ENCODE measurements around the gene DCUN1D5. TPM values are rescaled to one million over a fixed set of nuclear protein-coding genes. Genes with fewer than 3 reads are reported as not detected.

DCUN1D5 gene
- total RNA-seq, 1 experiment from 2014 or later, result 42.7 TPM

DNA sequence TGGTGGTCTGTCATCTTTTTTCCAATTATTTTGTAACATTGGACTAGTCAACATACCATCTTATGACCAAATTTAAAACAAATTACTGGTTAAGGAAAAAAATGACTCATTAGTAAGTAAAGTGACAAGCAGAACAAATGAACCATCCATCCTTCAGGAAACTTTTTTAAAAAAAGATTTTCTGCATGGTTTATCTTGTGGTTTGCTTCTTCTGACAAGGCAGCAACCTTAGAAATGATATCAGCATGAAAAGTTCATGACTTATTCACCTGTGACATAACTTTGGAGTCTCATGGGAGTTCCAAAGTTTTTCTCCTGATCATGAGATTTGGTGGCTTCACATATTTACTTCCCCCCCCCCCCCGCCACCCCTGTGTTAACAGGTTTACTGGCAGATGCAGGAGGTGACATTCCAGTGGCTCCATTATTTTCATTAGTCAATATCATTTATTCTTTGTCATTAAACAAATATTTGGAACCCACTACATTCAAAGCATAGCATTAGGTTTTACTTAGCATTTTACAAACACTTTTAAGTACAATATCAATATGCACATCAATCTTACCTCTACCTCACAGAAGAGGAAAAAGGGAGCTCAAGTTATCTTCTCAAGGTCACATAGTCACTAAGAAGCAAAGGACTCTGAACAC, 40.7 kb downstream of the DCUN1D5 start:
- no peak for DNase-seq
- ChIA-PET POLR2A (ENCODE audit: unreplicated experiment) (no interaction called here), CTCF (no interaction called here)
- H3K36me3 ChIP-seq (ENCODE audit: low read depth), result no peaks in the 10 kb centered on the region
- no peaks in the 10 kb centered on the region for H4K20me1 ChIP-seq (ENCODE audit: insufficient read depth)
- H3K9me3 ChIP-seq (ENCODE audit: insufficient read depth, low read depth), result no peaks in the 10 kb centered on the region
- no peaks in the 10 kb centered on the region for H3K79me2 ChIP-seq (ENCODE audit: low read depth)
- intact Hi-C loops (cut with micrococcal nuclease; ENCODE audit: unreplicated experiment), result no loop called here
- no TSS peak for BruUV-seq (replicated peaks)
- H3K27ac ChIP-seq, result no peak overlapping the region
- no peak overlapping the region for H3K4me3 ChIP-seq
- TF ChIP-seq, protein P1, sequence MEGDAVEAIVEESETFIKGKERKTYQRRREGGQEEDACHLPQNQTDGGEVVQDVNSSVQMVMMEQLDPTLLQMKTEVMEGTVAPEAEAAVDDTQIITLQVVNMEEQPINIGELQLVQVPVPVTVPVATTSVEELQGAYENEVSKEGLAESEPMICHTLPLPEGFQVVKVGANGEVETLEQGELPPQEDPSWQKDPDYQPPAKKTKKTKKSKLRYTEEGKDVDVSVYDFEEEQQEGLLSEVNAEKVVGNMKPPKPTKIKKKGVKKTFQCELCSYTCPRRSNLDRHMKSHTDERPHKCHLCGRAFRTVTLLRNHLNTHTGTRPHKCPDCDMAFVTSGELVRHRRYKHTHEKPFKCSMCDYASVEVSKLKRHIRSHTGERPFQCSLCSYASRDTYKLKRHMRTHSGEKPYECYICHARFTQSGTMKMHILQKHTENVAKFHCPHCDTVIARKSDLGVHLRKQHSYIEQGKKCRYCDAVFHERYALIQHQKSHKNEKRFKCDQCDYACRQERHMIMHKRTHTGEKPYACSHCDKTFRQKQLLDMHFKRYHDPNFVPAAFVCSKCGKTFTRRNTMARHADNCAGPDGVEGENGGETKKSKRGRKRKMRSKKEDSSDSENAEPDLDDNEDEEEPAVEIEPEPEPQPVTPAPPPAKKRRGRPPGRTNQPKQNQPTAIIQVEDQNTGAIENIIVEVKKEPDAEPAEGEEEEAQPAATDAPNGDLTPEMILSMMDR (conservative IDR thresholded peaks at IDR 0.05), result no peak
- no peak for TF ChIP-seq EZH2 (IDR thresholded peaks at IDR 0.05; ENCODE audit: low read depth)
- H3F3A ChIP-seq (ENCODE audit: insufficient read depth, low read depth), result peaks cover 21% of the 10 kb centered on the region
- no peak overlapping the region for H3K4me2 ChIP-seq
- H3K9me2 ChIP-seq (ENCODE audit: insufficient read depth), result no peaks in the 10 kb centered on the region
- H3K4me1 ChIP-seq (replicated peaks; ENCODE audit: insufficient read depth), result no peaks in the 10 kb centered on the region
- no peaks in the 10 kb centered on the region for H3K27me3 ChIP-seq (ENCODE audit: insufficient read depth, low read depth)
- H2AFZ ChIP-seq, result no peak overlapping the region

DNA sequence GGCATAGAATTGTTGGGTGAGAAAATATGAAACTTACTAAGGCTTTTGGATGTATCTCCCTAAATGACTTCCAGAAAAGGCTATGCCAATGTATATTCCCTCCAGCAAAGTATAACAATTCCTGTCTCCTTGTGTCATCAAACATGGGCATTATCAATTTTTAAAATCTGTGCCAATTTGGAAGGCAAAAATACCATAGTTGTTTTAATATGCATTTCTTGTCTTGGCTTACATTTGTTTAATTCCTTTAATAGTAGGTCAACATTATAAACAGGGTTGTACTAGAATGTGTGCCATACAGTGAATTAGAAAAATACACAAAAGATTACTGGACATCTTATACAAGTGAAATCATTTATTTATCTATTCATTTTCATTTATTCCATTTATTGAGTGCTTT, 41.6 kb downstream of the DCUN1D5 start:
- Histone ChIP-seq H4K20me1 (ENCODE audit: insufficient read depth) (no peaks in the 10 kb centered on the region), H3F3A (ENCODE audit: insufficient read depth, low read depth) (peaks cover 11% of the 10 kb centered on the region), H3K79me2 (ENCODE audit: low read depth) (no peaks in the 10 kb centered on the region), H3K9me3 (ENCODE audit: insufficient read depth, low read depth) (no peaks in the 10 kb centered on the region), H2AFZ (no peak overlapping the region), H3K4me3 (no peak overlapping the region), H3K27me3 (ENCODE audit: insufficient read depth, low read depth) (no peaks in the 10 kb centered on the region), H3K4me2 (no peak overlapping the region), H3K4me1 (replicated peaks; ENCODE audit: insufficient read depth) (no peaks in the 10 kb centered on the region), H3K9me2 (ENCODE audit: insufficient read depth) (no peaks in the 10 kb centered on the region), H3K27ac (no peak overlapping the region), H3K36me3 (ENCODE audit: low read depth) (no peaks in the 10 kb centered on the region)
- TF ChIP-seq, protein P1 (conservative IDR thresholded peaks at IDR 0.05), result no peak
- TF ChIP-seq EZH2 (IDR thresholded peaks at IDR 0.05; ENCODE audit: low read depth), result no peak
- POLR2A ChIA-PET (ENCODE audit: unreplicated experiment), result no interaction called here
- intact Hi-C loops (cut with micrococcal nuclease; ENCODE audit: unreplicated experiment), result no loop called here
- no peak for DNase-seq
- CTCF ChIA-PET, result no interaction called here
- BruUV-seq (replicated peaks), result no TSS peak

DNA sequence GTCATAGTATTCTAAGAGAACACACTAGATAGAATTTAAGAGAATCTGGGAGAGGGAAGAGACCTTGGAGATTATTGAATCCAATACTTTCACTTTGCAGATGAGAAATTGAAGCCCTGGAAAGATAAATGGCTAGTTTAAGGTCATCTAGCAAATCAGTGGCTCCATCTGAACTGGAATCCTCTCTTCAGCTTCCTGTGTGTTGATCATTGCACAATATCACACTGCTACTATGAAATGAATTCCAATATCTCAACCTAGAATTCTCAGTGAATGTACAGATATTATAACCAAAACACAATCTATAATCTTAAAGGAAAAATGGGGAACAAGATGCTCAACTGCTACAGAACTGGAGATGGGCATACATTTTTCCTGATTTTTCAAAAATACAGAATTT, 44.1 kb downstream of the DCUN1D5 start:
- intact Hi-C loops (cut with micrococcal nuclease; ENCODE audit: unreplicated experiment), result no loop called here
- Histone ChIP-seq H3K9me3 (ENCODE audit: insufficient read depth, low read depth) (no peaks in the 10 kb centered on the region), H3K9me2 (ENCODE audit: insufficient read depth) (no peaks in the 10 kb centered on the region), H3K79me2 (ENCODE audit: low read depth) (no peaks in the 10 kb centered on the region), H2AFZ (no peak overlapping the region), H3K4me3 (no peak overlapping the region), H3K36me3 (ENCODE audit: low read depth) (no peaks in the 10 kb centered on the region), H3K4me1 (replicated peaks; ENCODE audit: insufficient read depth) (no peaks in the 10 kb centered on the region), H4K20me1 (ENCODE audit: insufficient read depth) (no peaks in the 10 kb centered on the region), H3K27me3 (ENCODE audit: insufficient read depth, low read depth) (no peaks in the 10 kb centered on the region), H3K27ac (no peak overlapping the region), H3K4me2 (no peak overlapping the region), H3F3A (ENCODE audit: insufficient read depth, low read depth) (peaks cover 11% of the 10 kb centered on the region)
- POLR2A ChIA-PET (ENCODE audit: unreplicated experiment), result no interaction called here
- CTCF ChIA-PET, result no interaction called here
- no peak for DNase-seq
- no TSS peak for BruUV-seq (replicated peaks)
- TF ChIP-seq, protein P1 (conservative IDR thresholded peaks at IDR 0.05), result no peak
- TF ChIP-seq EZH2 (IDR thresholded peaks at IDR 0.05; ENCODE audit: low read depth), result no peak

Data from PC-9 (cell line).